Neuronal stem cell (in vitro differentiated cells): ENCODE measurements around the gene RAB40C.

ENCODE experiments used
- DNase-seq: peaks from one replicate; pipeline ENCODE4 v3.0.0-alpha.2; 2013; ENCODE audit warnings: low spot score
- H2AFZ ChIP-seq: one replicate; pipeline ENCODE4 v1.6.1; 2013; ENCODE audit warnings: mild to moderate bottlenecking, low read length, inconsistent platforms
- H2AK5ac ChIP-seq: 2 replicates; pipeline ENCODE4 v1.6.1; 2013; ENCODE audit warnings: low read depth, mild to moderate bottlenecking, inconsistent platforms, low read length, moderate library complexity, mixed read lengths
- H2BK120ac ChIP-seq: 2 replicates; pipeline ENCODE4 v1.6.1; 2013; ENCODE audit warnings: low read depth, mild to moderate bottlenecking, inconsistent platforms, low read length, moderate library complexity, mixed read lengths
- H2BK12ac ChIP-seq: one replicate; pipeline ENCODE4 v1.6.1; 2013; ENCODE audit warnings: low read length, inconsistent platforms
- H2BK15ac ChIP-seq: 2 replicates; pipeline ENCODE4 v1.6.1; 2013; ENCODE audit warnings: mild to moderate bottlenecking, low read length, inconsistent platforms, mixed read lengths
- H2BK5ac ChIP-seq: one replicate; pipeline ENCODE4 v1.6.1; 2013; ENCODE audit warnings: inconsistent platforms, mild to moderate bottlenecking, low read length, moderate library complexity
- H3K14ac ChIP-seq: one replicate; pipeline ENCODE4 v1.6.1; 2013; ENCODE audit warnings: low read length, inconsistent platforms
- H3K18ac ChIP-seq: 2 replicates; pipeline ENCODE4 v1.6.1; 2013; ENCODE audit warnings: low read length, inconsistent platforms
- H3K23ac ChIP-seq: 2 replicates; pipeline ENCODE4 v1.6.1; 2013; ENCODE audit warnings: low read depth, mild to moderate bottlenecking, mixed read lengths, low read length, inconsistent platforms; ENCODE audit not compliant: poor library complexity
- H3K27ac ChIP-seq: replicated peaks from 3 replicates; pipeline ENCODE4 v1.5.1; 2013; ENCODE audit warnings: low read length, inconsistent platforms
- H3K27me3 ChIP-seq, 3 experiments: 2 replicates each; pipeline ENCODE4 v1.6.1; 2013; ENCODE audit warnings: low read length in 3 of 3, mild to moderate bottlenecking in 2 of 3, inconsistent platforms in 1 of 3, low read depth in 1 of 3, mixed read lengths in 1 of 3, moderate library complexity in 1 of 3; ENCODE audit not compliant: control insufficient read depth in 3 of 3, insufficient read depth in 3 of 3
- H3K36me3 ChIP-seq, 2 donors: replicated peaks in 1 of 2; 2 replicates each; pipeline ENCODE4 v1.6.1; 2013; ENCODE audit warnings: low read length in 2 of 2; ENCODE audit not compliant: control insufficient read depth in 2 of 2, insufficient read depth in 2 of 2
- H3K4ac ChIP-seq: 2 replicates; pipeline ENCODE4 v1.6.1; 2013; ENCODE audit warnings: inconsistent platforms, mild to moderate bottlenecking, low read length, moderate library complexity
- H3K4me1 ChIP-seq, 2 donors: 1 replicate in 1 of 2; 2 replicates in 1 of 2; pipeline ENCODE4 v1.6.1; 2013; ENCODE audit warnings: low read length in 2 of 2, low read depth in 1 of 2; ENCODE audit not compliant: control insufficient read depth in 2 of 2, insufficient read depth in 1 of 2
- H3K4me2 ChIP-seq: one replicate; pipeline ENCODE4 v1.6.1; 2013; ENCODE audit warnings: mild to moderate bottlenecking, low read length, inconsistent platforms; ENCODE audit not compliant: insufficient read depth, poor library complexity, severe bottlenecking
- H3K4me3 ChIP-seq, 2 donors: 2 replicates each; pipeline ENCODE4 v1.5.1; 2013; ENCODE audit warnings: low read length in 2 of 2, mild to moderate bottlenecking in 2 of 2, inconsistent platforms in 1 of 2, moderate library complexity in 1 of 2
- H3K79me1 ChIP-seq: one replicate; pipeline ENCODE4 v1.6.1; 2013; ENCODE audit warnings: low read depth, mild to moderate bottlenecking, inconsistent platforms, low read length, moderate library complexity
- H3K9ac ChIP-seq: one replicate; pipeline ENCODE4 v1.6.1; 2013; ENCODE audit warnings: mild to moderate bottlenecking, low read depth, low read length, inconsistent platforms; ENCODE audit not compliant: poor library complexity
- H3K9me3 ChIP-seq, 2 donors: replicated peaks in 1 of 2; 2 replicates each; pipeline versions ENCODE3 to v1.6.1; 2013; ENCODE audit warnings: low read length in 2 of 2, mild to moderate bottlenecking in 2 of 2, inconsistent platforms in 1 of 2, low read depth in 1 of 2, mixed read lengths in 1 of 2, moderate library complexity in 1 of 2; ENCODE audit not compliant: control insufficient read depth in 2 of 2, insufficient read depth in 1 of 2
- H4K8ac ChIP-seq: one replicate; pipeline ENCODE4 v1.6.1; 2013; ENCODE audit warnings: low read depth, mild to moderate bottlenecking, inconsistent platforms, low read length, moderate library complexity
- H4K91ac ChIP-seq: one replicate; pipeline ENCODE4 v1.6.1; 2013; ENCODE audit warnings: low read length, low read depth, mild to moderate bottlenecking, inconsistent platforms; ENCODE audit not compliant: poor library complexity
- WGBS, 2 donors: extraction: QIAGEN DNeasy Blood & Tissue Kit; methylation state at CpG; one replicate each; pipeline ENCODE4 v1.1.7; 2013; ENCODE audit warnings: missing lambda C conversion rate in 2 of 2, mixed read lengths in 1 of 2; ENCODE audit not compliant: insufficient read length in 2 of 2, insufficient replicate concordance in 1 of 2; ENCODE audit errors: extremely low coverage in 2 of 2; 5-methylcytosine and 5-hydroxymethylcytosine counted together

Gene RAB40C

GRCh38 chr16:652454-653305, 62.8 kb downstream of the RAB40C start:
- Histone ChIP-seq H3K9me3 (no peaks in the 10 kb centered on the region), H3K27me3 (no peaks in the 10 kb centered on the region), H2BK120ac (no peak overlapping the region), H2BK12ac (no peak overlapping the region), H2BK15ac (no peak overlapping the region), H2AFZ (no peak overlapping the region), H2BK5ac (peak overlapping the region; percentile 39), H3K18ac (no peak overlapping the region), H3K14ac (no peak overlapping the region), H3K9ac (no peak overlapping the region), H3K4me1 (peaks cover 9 to 16% of the 10 kb centered on the region in 2 donors), H3K4ac (no peak overlapping the region), H4K8ac (no peak overlapping the region), H2AK5ac (no peak overlapping the region), H3K79me1 (peaks cover 8% of the 10 kb centered on the region), H4K91ac (no peak overlapping the region), H3K36me3 (peaks cover 5 to 57% of the 10 kb centered on the region in 2 donors), H3K4me2 (no peak overlapping the region), H3K27ac (no peak overlapping the region), H3K4me3 (no peak overlapping the region), H3K23ac (no peak overlapping the region)
- whole genome bisulfite sequencing, 2 donors: no CpG with 5 or more reads among the region's 28 CpGs
- no peak for DNase-seq

GRCh38 chr16:654034-654433, 64.2 kb downstream of the RAB40C start:
- Histone ChIP-seq H3K79me1 (peaks cover 7% of the 10 kb centered on the region), H2BK5ac (no peak overlapping the region), H3K4ac (no peak overlapping the region), H3K27ac (no peak overlapping the region), H4K91ac (no peak overlapping the region), H3K36me3 (peaks cover 9 to 70% of the 10 kb centered on the region in 2 donors), H3K9ac (peak overlapping the region; percentile 60), H3K4me3 (no peak overlapping the region), H3K18ac (no peak overlapping the region), H3K4me1 (peaks cover 4 to 7% of the 10 kb centered on the region in 2 donors), H3K4me2 (no peak overlapping the region), H3K9me3 (no peaks in the 10 kb centered on the region), H2BK15ac (no peak overlapping the region), H3K23ac (peak overlapping the region; percentile 17), H2AK5ac (no peak overlapping the region), H3K27me3 (no peaks in the 10 kb centered on the region), H2AFZ (no peak overlapping the region), H4K8ac (no peak overlapping the region), H3K14ac (no peak overlapping the region), H2BK12ac (no peak overlapping the region), H2BK120ac (no peak overlapping the region)
- no CpG with 5 or more reads among the region's 12 CpGs for WGBS, 2 donors
- no peak for DNase-seq

- H3K9me3 ChIP-seq: no peaks in the 10 kb centered on the region
- no peak overlapping the region for H3K4me2 ChIP-seq
- no peak overlapping the region for H2AFZ ChIP-seq
- H2BK120ac ChIP-seq: no peak overlapping the region
- H4K91ac ChIP-seq: no peak overlapping the region
- no peak overlapping the region for H3K18ac ChIP-seq
- no peak for DNase-seq
- no CpG with 5 or more reads among the region's 22 CpGs for WGBS, 2 donors
- peaks cover 3 to 6% of the 10 kb centered on the region in 2 donors for H3K4me1 ChIP-seq
- H2BK5ac ChIP-seq: no peak overlapping the region
- no peaks in the 10 kb centered on the region for H3K27me3 ChIP-seq
- peaks cover 11 to 80% of the 10 kb centered on the region in 2 donors for H3K36me3 ChIP-seq
- H3K79me1 ChIP-seq: peaks cover 16% of the 10 kb centered on the region
- H3K4me3 ChIP-seq: no peak overlapping the region
- H4K8ac ChIP-seq: no peak overlapping the region
- no peak overlapping the region for H2BK12ac ChIP-seq
- H2BK15ac ChIP-seq: no peak overlapping the region
- H2AK5ac ChIP-seq: no peak overlapping the region
- no peak overlapping the region for H3K14ac ChIP-seq
- H3K4ac ChIP-seq: no peak overlapping the region
- peak overlapping the region; percentile 44 for H3K9ac ChIP-seq
- no peak overlapping the region for H3K27ac ChIP-seq
- no peak overlapping the region for H3K23ac ChIP-seq
Observed at GRCh38 chr16:657487-657886, 67.6 kb downstream of the RAB40C start.

- Histone ChIP-seq H3K4me2 (no peak overlapping the region), H3K79me1 (peaks cover 13% of the 10 kb centered on the region), H3K27ac (no peak overlapping the region), H3K4me3 (peak overlapping the region in 1 of 2 donors; percentile 52), H2BK15ac (peak overlapping the region; percentile 43), H3K36me3 (peaks cover 14 to 71% of the 10 kb centered on the region in 2 donors), H3K18ac (no peak overlapping the region), H3K4ac (no peak overlapping the region), H4K8ac (no peak overlapping the region), H3K4me1 (peaks cover 3 to 6% of the 10 kb centered on the region in 2 donors), H3K9ac (peak overlapping the region; percentile 21), H2BK5ac (no peak overlapping the region), H2BK12ac (no peak overlapping the region), H2AK5ac (no peak overlapping the region), H2AFZ (no peak overlapping the region), H3K9me3 (no peaks in the 10 kb centered on the region), H3K14ac (no peak overlapping the region), H4K91ac (no peak overlapping the region), H2BK120ac (no peak overlapping the region), H3K23ac (no peak overlapping the region), H3K27me3 (no peaks in the 10 kb centered on the region)
- DNase-seq: no peak
- no CpG with 5 or more reads among the region's 35 CpGs for WGBS, 2 donors
Observed at GRCh38 chr16:658679-659571, 69.1 kb downstream of the RAB40C start.
